ENCODE data around the gene VCAN.

The VCAN gene

DNA sequence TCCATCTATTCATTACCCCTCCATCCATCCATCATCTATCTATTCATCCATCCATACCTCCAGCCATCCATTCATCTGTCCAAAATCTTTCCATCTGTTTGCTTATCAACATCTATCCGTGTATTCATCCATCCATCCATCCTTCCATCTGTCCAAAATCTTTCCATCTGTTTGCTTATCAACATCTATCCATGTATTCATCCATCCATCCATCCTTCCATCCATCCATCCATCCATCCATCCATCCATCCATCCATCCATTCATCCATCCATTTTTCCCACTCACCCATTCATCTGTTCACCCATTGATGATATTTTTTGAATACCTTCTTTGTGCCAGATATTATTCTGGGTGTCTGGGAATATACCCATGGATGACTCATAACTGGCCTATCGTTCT, 12.8 kb downstream of the VCAN start:
- no peaks in the 10 kb centered on the region for H3K36me3 ChIP-seq (ENCODE audit: control insufficient read depth, low read length)

DNA sequence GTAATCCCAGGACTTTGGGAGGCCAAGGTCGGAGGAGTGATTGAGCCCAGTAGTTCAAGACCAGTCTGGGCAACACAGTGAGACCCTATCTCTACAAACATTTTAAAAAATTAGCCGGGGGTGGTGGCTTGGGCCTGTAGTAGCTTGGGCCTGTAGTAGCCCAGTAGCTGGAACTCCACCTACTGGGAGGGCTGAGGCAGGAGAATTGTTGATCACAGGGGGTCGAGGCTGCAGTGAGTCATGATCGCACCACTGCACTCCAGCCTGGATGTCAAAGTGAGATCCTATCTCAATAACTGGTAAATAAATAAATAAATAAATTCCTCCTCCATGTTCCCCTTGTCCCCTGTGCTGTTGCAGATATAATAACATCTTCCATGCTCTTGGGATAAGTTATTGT, 14.3 kb downstream of the VCAN start:
- H3K79me2 ChIP-seq (ENCODE audit: control insufficient read depth, low read length) = no peaks in the 10 kb centered on the region
- H3K4me3 ChIP-seq (ENCODE audit: low read length) = no peak overlapping the region
- H4K20me1 ChIP-seq (ENCODE audit: control insufficient read depth, insufficient read depth, low read depth, low read length) = no peaks in the 10 kb centered on the region
- H3K27me3 ChIP-seq (ENCODE audit: control insufficient read depth, low read length) = no peaks in the 10 kb centered on the region
- H3K27ac ChIP-seq (ENCODE audit: low read depth, low read length) = no peak overlapping the region
- no peaks in the 10 kb centered on the region for H3K36me3 ChIP-seq (ENCODE audit: control insufficient read depth, low read length)
- TF ChIP-seq, protein P1, sequence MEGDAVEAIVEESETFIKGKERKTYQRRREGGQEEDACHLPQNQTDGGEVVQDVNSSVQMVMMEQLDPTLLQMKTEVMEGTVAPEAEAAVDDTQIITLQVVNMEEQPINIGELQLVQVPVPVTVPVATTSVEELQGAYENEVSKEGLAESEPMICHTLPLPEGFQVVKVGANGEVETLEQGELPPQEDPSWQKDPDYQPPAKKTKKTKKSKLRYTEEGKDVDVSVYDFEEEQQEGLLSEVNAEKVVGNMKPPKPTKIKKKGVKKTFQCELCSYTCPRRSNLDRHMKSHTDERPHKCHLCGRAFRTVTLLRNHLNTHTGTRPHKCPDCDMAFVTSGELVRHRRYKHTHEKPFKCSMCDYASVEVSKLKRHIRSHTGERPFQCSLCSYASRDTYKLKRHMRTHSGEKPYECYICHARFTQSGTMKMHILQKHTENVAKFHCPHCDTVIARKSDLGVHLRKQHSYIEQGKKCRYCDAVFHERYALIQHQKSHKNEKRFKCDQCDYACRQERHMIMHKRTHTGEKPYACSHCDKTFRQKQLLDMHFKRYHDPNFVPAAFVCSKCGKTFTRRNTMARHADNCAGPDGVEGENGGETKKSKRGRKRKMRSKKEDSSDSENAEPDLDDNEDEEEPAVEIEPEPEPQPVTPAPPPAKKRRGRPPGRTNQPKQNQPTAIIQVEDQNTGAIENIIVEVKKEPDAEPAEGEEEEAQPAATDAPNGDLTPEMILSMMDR (IDR thresholded peaks at IDR 0.05; ENCODE audit: low read depth, low read length, poor library complexity, severe bottlenecking) = no peak
- TF ChIP-seq EZH2phosphoT487 (IDR thresholded peaks at IDR 0.05; ENCODE audit: borderline replicate concordance, low read length) = no peak
- no peaks in the 10 kb centered on the region; the same call in 1 of the 2 replicates for H3K9me3 ChIP-seq (ENCODE audit: control insufficient read depth, insufficient read depth, low read length)
- no peaks in the 10 kb centered on the region for H3K9me2 ChIP-seq (replicated peaks; ENCODE audit: control insufficient read depth, low read length)
- no peaks in the 10 kb centered on the region for H3K4me1 ChIP-seq (ENCODE audit: control insufficient read depth, low read length)
- H3K4me2 ChIP-seq (ENCODE audit: low read length) = no peak overlapping the region
- H3F3A ChIP-seq (ENCODE audit: control insufficient read depth, insufficient read depth) = no peaks in the 10 kb centered on the region

More for the DNA sequence above, 12.8 kb downstream of the VCAN start:
- no peak overlapping the region for H3K27ac ChIP-seq (ENCODE audit: low read depth, low read length)
- H3K27me3 ChIP-seq (ENCODE audit: control insufficient read depth, low read length) = no peaks in the 10 kb centered on the region
- no peaks in the 10 kb centered on the region for H4K20me1 ChIP-seq (ENCODE audit: control insufficient read depth, insufficient read depth, low read depth, low read length)
- H3K9me2 ChIP-seq (replicated peaks; ENCODE audit: control insufficient read depth, low read length) = no peaks in the 10 kb centered on the region
- no peaks in the 10 kb centered on the region; the same call in 1 of the 2 replicates for H3K9me3 ChIP-seq (ENCODE audit: control insufficient read depth, insufficient read depth, low read length)
- no peaks in the 10 kb centered on the region for H3F3A ChIP-seq (ENCODE audit: control insufficient read depth, insufficient read depth)
- no peak for TF ChIP-seq EZH2phosphoT487 (IDR thresholded peaks at IDR 0.05; ENCODE audit: borderline replicate concordance, low read length)
- TF ChIP-seq, protein P1 (IDR thresholded peaks at IDR 0.05; ENCODE audit: low read depth, low read length, poor library complexity, severe bottlenecking) = no peak
- no peak overlapping the region for H3K4me2 ChIP-seq (ENCODE audit: low read length)
- H3K79me2 ChIP-seq (ENCODE audit: control insufficient read depth, low read length) = no peaks in the 10 kb centered on the region
- H3K4me1 ChIP-seq (ENCODE audit: control insufficient read depth, low read length) = no peaks in the 10 kb centered on the region
- no peak overlapping the region for H3K4me3 ChIP-seq (ENCODE audit: low read length)

DNA sequence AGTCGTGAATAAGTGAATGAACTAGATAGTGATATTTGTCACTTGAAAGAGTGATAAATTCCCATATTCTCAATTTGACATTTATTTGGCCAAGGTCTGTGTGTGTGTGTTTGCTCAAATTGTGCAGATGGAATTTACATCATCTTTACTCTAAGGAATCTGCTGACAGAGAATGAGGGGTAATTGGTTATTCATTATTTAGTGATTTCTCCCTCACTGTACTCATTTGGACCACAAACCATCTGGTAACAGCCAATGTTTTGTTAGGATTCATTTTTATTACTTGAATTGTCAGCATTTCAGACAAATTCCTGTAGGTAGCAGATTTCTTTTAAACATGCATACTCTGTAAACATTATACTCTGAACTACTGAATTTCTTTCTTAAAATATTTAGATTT, 15.6 kb downstream of the VCAN start:
- no peaks in the 10 kb centered on the region for H3F3A ChIP-seq (ENCODE audit: control insufficient read depth, insufficient read depth)
- H3K36me3 ChIP-seq (ENCODE audit: control insufficient read depth, low read length) = no peaks in the 10 kb centered on the region
- H3K27me3 ChIP-seq (ENCODE audit: control insufficient read depth, low read length) = no peaks in the 10 kb centered on the region
- no peaks in the 10 kb centered on the region for H4K20me1 ChIP-seq (ENCODE audit: control insufficient read depth, insufficient read depth, low read depth, low read length)
- no peaks in the 10 kb centered on the region for H3K9me2 ChIP-seq (replicated peaks; ENCODE audit: control insufficient read depth, low read length)
- no peaks in the 10 kb centered on the region for H3K4me1 ChIP-seq (ENCODE audit: control insufficient read depth, low read length)
- H3K9me3 ChIP-seq (ENCODE audit: control insufficient read depth, insufficient read depth, low read length) = no peaks in the 10 kb centered on the region; the same call in 1 of the 2 replicates
- no peaks in the 10 kb centered on the region for H3K79me2 ChIP-seq (ENCODE audit: control insufficient read depth, low read length)
- TF ChIP-seq, protein P1 (IDR thresholded peaks at IDR 0.05; ENCODE audit: low read depth, low read length, poor library complexity, severe bottlenecking) = no peak
- no peak for TF ChIP-seq EZH2phosphoT487 (IDR thresholded peaks at IDR 0.05; ENCODE audit: borderline replicate concordance, low read length)
- no peak overlapping the region for H3K4me3 ChIP-seq (ENCODE audit: low read length)
- no peak overlapping the region for H3K27ac ChIP-seq (ENCODE audit: low read depth, low read length)
- no peak overlapping the region for H3K4me2 ChIP-seq (ENCODE audit: low read length)
